Right ventricle myocardium superior (tissue), 1 donor: Measurements from ENCODE around the gene TCF20. TPM values are rescaled to one million over a fixed set of nuclear protein-coding genes. Genes with fewer than 3 reads are reported as not detected.

Source experiments
- ATAC-seq: fragments of 200-7000 bp; cut with Tn5 transposase; one replicate; pipeline ENCODE4 v1.9.1; 2020; ENCODE audit warnings: mild to moderate bottlenecking; ENCODE audit not compliant: poor library complexity
- DNase-seq: peaks from one replicate; pipeline ENCODE4 v3.0.0-alpha.2; 2020
- intact Hi-C: fragments of 100-400 bp; cut with DNase I; formaldehyde crosslinking; loops from one replicate; pipeline ENCODE4 v1.11.2; 2022
- total RNA-seq: library from RNA; stranded (reverse); fragmentation: NEBNext Ultra II Directional; extraction: Animal tissue kit (Norgen Biotek cat#: 25700); gene quantifications from one replicate; pipeline ENCODE4 v1.2.1, GENCODE V29; 2021
- donor health status: DM: no; HTN: yes; CAD: no; lungs with severe emphysema.

TCF20 gene
- total RNA-seq, 1 donor from 2014 or later: 16.3 TPM

DNA sequence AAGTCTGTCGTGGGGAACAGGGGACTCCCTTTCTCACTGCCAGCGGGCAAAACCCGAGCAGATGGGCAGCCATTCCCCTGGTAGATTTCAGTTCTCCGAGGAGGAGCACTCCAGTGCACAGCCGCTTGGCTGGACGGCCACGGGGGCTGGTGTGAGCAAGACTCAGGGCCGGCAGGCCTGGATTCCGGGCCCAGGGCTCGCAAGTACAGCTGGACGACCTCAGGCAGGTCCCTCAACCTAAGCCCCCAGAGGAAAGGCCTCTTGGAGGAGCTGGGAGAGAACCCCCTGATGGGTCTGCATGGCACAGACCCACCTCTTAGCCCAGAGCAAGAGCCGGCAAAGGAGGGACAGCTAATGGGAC lies 31.3 kb upstream of the TCF20 start:
- intact Hi-C loops: no loop called here
- ATAC-seq (no peak), DNase-seq (no peak)

GRCh38 chr22:42301077-42301741 lies 30.8 kb upstream of the TCF20 start:
- intact Hi-C loops: no loop called here
- DNase-seq (no peak), ATAC-seq (no peak)

- DNase-seq (no peak), ATAC-seq (peak; percentile 10)
- intact Hi-C loops: no loop called here
Observed at GRCh38 chr22:42300259-42301076, 30.0 kb upstream of the TCF20 start.

DNA sequence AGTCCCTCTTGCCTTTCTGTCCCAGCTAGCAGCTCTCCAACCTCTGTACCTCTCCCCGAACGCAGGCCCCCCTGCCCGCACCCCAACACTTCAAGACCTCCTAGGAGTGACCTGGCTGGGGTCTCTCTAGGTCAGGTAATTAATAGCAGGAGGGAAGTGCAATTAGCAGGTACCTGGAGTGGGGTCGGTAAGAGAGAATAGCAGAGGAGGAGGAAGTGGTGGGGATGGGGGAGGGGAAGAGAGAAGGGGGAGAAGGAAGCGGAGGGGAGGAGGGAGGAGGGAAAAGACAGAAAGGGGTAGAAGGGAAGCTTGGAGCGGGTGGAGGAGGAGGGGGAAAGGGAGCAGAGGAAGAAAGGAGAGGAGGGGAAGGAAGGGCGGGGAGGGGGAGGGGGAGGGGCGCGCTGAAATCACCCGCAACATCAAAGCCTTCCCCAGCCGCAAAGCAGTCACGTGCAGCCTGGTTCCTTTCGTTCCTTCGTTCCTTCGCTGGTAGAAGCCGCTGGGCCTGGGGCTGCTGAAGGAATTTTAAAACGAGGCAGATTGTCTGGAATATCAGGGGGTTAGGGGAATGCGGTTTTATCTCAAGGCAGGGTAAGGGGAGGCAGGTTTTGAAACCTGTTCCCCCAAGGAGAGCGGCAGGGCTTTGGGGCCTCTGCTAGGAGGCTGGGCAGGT lies 29.3 kb upstream of the TCF20 start:
- peak; percentile 70 for DNase-seq
- intact Hi-C loops: loop anchor here (10.0 kb wide), 1 partner anchor 135 kb away; the partner anchor contains the start of gene NFAM1
- peak; percentile 23 for ATAC-seq

DNA sequence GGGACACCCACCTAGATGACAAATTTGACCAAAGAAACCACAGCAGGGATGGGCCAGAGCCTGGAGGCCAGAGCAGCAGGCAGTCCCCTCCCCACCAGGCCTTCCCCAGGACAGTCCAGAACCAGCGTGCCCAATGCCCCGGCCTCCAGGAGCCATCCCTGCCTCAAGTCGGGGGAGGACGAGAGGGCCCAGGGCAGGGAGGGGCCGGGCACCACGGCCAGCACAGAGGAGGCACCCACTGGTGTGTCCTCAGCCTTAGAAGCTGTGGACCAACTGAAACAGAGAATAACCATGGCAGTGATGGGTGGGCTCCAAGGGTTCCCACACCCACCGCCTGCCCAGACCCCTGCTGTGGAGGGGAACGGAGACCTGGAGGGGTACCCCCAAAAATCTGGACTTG lies 28.3 kb upstream of the TCF20 start:
- DNase-seq: no peak
- ATAC-seq: no peak
- intact Hi-C loops: loop anchor here (10.0 kb wide), 1 partner anchor 136 kb away; the partner anchor contains the start of gene NFAM1

GRCh38 chr22:42297778-42298177 lies 27.3 kb upstream of the TCF20 start:
- no peak for DNase-seq
- intact Hi-C loops: loop anchor here (10.0 kb wide), 1 partner anchor 137 kb away; the partner anchor contains the start of gene NFAM1
- ATAC-seq: no peak

DNA sequence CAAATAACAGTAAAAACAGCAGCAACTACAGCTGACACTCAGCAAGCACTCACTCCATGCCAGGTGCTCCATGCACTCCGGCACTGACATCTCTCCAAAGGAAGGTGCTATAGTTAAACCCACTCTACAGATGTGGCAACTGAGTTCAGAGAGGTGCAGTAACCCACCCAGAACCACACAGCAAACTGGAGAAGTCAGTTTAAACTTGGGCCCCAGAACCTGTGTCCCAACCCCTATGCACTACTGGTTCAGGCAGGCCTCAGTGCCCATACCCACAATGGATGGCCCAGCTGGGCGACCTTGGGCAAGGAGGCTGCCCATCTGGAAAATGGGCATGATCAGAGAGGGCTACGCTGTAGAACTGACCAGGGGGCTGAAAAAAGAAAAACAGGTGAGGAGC lies 26.4 kb upstream of the TCF20 start:
- intact Hi-C loops: loop anchor here (10.0 kb wide), 1 partner anchor 138 kb away; the partner anchor contains the start of gene NFAM1
- ATAC-seq: no peak
- DNase-seq: no peak

DNA sequence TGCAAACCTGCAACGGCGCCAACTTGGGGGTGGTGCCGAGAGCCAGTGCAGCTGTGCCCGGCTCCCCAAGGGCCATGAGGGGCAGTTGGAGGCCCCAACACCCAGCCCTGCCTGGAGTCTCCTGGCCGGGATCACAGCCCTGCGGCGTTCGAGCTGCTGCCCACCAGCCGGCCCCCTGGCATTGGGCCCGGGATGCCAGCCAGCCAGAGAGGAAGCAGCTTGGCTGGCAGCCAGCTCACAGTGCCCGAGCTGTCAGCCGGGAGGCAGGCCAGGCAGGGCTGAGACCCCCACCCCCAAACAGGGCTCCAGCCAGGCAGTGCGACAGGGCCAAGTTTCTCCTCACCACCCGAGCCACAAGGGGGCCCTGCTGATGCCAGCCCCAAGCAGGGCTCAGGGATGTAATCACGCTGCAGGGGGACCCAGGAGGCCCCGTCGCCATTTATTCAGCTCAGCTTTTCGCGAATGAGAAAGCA lies 26.0 kb upstream of the TCF20 start:
- intact Hi-C loops: loop anchor here (10.0 kb wide), 1 partner anchor 138 kb away; the partner anchor contains the start of gene NFAM1
- ATAC-seq (no peak), DNase-seq (peak; percentile 71)

GRCh38 chr22:42294034-42294985 lies 23.9 kb upstream of the TCF20 start:
- ATAC-seq (peak; percentile 69), DNase-seq (peak; percentile 67)
- intact Hi-C loops: loop anchor here (10.0 kb wide), 1 partner anchor 140 kb away; the partner anchor contains the start of gene NFAM1

- intact Hi-C loops: loop anchor here (10.0 kb wide), 1 partner anchor 142 kb away; the partner anchor contains the start of gene NFAM1
- DNase-seq (no peak), ATAC-seq (no peak)
Observed at GRCh38 chr22:42292732-42293520, 22.5 kb upstream of the TCF20 start.

DNA sequence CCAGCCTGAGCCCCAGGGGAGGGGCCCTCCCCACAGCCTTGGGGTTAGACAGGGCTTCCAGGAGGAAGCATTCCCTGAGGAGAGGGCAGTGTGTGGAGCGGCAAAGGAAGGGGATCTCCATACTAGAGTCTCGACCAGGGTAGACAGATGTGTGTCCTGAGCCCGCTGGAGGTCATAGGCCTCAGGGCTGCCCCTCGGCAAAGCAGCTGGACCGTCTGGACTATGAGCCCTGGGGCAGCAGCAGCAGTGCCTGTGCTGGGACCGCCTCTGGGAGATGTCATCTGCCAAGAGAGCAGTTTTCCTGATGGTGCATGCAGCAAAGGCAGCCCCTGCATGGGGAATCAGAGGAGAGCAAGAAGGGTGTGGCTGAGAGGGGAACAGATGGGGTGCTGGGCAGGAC lies 20.8 kb upstream of the TCF20 start:
- DNase-seq (no peak), ATAC-seq (no peak)
- intact Hi-C loops: loop anchor here (10.0 kb wide), 1 partner anchor 144 kb away; the partner anchor contains the start of gene NFAM1

GRCh38 chr22:42289671-42290541 lies 19.5 kb upstream of the TCF20 start:
- DNase-seq: no peak
- no peak for ATAC-seq
- intact Hi-C loops: loop anchor here (10.0 kb wide), 1 partner anchor 145 kb away; the partner anchor contains the start of gene NFAM1

GRCh38 chr22:42288791-42289190 lies 18.3 kb upstream of the TCF20 start:
- intact Hi-C loops: no loop called here
- ATAC-seq (no peak), DNase-seq (no peak)

GRCh38 chr22:42287174-42287890 lies 16.9 kb upstream of the TCF20 start:
- DNase-seq: no peak
- intact Hi-C loops: no loop called here
- ATAC-seq: no peak

DNA sequence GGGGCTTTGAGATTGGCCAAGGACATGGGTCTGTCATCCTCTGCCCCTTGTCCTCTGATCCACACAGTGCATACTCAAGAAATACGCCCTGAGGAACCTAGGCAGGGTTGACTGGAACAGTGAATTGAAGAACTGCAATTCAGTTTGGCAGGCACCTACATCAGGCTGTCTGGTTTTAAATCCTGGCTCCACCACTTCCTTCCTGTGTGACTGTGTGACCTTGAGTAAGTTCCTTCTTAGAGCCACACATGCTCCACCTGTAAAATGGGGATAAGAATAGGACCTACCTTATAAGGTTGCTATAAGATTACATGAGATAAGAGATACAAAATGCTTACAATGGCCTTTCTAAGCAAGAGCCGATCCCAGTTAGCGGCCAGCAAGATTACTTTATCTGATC lies 15.8 kb upstream of the TCF20 start:
- intact Hi-C loops: no loop called here
- ATAC-seq: no peak
- DNase-seq: no peak

DNA sequence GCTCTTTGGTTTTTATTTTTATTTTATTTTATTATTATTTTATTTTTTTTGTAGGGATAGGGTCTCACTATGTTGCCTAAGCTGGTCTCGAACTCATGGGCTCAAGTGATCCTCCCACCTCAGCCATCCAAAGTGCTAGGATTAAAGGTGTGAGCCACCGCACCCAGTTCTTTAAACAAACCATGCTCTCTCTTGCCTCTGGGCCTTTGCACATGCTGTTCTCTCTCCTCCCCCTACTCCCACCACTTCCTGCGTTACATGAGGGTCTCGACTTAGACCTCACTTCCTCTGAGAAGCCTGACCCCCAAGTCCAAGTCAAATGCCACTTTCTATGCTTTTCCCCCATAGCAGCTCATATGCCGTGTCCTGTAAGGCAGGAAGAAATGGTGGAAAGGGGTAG lies 15.2 kb upstream of the TCF20 start:
- ATAC-seq: no peak
- DNase-seq: peak; percentile 3

More for the DNA sequence above, 15.2 kb upstream of the TCF20 start:
- intact Hi-C loops: no loop called here
